Epithelial cell of proximal tubule (primary cell): ENCODE data around the gene GDNF. TPM values are rescaled to one million over a fixed set of nuclear protein-coding genes. Genes with fewer than 3 reads are reported as not detected.
A peak's percentile ranks its signal among the peaks of the same experiment; 100 is the strongest.

Source experiments
- DNase-seq: peaks from one replicate; pipeline ENCODE4 v3.0.0-alpha.2; 2011; ENCODE audit warnings: low read depth
- H3K4me3 ChIP-seq: 2 replicates; pipeline ENCODE4 v1.5.1; 2011; ENCODE audit warnings: low read depth, mild to moderate bottlenecking, low read length
- CTCF ChIP-seq: conservative IDR thresholded peaks from 2 replicates; pipeline ENCODE4 v1.5.1; 2012; ENCODE audit warnings: low read depth, mild to moderate bottlenecking, low read length
- total RNA-seq: library from RNA; depleted of rRNA; stranded (reverse); fragments of >200 nt; gene quantifications from 2 replicates; pipeline ENCODE4 v1.2.3, GENCODE V29; 2015

Gene GDNF
- total RNA-seq, 1 donor from 2014 or later: 0.23 TPM

DNA sequence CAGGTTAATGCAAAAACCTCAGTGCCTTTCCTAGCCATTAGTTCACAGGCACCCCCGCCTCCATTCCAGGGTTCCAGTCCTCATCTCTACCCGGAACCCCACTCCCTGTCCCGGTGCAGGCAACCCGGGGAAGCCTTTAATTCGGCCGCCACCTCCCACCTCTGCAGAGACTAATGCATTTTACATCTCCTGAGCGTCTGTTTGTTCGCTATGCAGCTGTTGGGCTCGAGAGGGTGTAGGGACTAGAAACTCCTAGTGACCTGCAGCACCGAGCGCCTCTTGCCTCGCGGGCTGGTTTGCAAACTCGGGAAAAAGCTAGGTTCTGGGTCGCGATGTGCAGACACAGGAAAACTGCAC is 3.6 kb downstream of the GDNF start:
- no peak for TF ChIP-seq CTCF
- peak overlapping the region; percentile 51 for H3K4me3 ChIP-seq
- no peak for DNase-seq

DNA sequence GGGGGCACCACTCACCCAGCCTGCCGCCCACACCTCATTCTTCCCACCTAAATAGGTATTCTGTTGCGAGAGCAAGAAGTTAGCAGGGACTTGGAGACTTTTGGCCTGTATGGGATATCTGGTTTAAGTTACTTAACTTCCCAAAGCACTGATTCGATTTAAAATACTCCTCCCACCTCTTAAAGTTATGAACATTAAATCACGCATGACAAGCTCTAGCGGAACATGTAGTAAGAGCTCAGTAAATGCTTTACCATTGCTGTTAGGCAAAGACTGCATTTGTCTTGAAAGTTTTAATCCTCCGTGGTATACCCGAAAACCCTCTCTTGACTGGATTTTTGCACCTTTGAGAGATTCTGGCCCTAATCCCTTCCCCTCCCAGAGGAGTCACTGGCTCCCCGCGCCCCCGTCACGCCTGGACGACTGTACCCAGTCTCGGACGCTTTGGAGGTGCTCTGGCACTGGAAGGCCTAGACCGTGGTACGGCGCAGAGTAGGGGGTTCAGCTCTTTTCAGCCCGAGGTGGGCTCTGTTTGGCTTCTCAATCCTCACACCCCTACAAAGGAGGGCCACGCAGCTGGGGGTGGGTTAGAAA is 4.4 kb downstream of the GDNF start:
- no peak for TF ChIP-seq CTCF
- no peak for DNase-seq
- H3K4me3 ChIP-seq: no peak overlapping the region

- no peak for TF ChIP-seq CTCF
- no peak for DNase-seq
- no peak overlapping the region for H3K4me3 ChIP-seq
Observed at GRCh38 chr5:37834542-37835379, 5.1 kb downstream of the GDNF start.

DNA sequence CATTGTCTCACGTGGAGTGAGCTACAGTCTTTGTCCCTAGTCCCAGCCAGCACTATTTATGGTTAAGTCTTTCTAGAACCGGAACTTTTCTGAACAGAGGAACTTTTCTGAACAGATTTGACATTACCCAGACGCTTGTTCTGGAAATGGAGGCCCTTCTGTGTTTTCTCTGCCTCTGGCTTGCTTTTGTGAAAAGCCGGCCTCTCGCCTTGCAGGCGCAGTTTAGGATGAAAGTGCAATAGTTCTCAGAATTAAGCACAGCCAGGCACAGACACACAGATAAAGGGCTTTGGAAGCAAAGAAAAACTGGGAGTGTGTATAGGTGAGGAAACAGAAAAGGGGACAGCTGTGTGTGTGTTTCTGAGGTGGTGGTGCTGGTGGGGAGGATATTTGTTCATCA is 5.9 kb downstream of the GDNF start:
- no peak for TF ChIP-seq CTCF
- no peak overlapping the region for H3K4me3 ChIP-seq
- no peak for DNase-seq

- no peak for TF ChIP-seq CTCF
- no peak overlapping the region for H3K4me3 ChIP-seq
- DNase-seq: no peak
Observed at GRCh38 chr5:37831821-37832534, 7.9 kb downstream of the GDNF start.

- no peak for TF ChIP-seq CTCF
- DNase-seq: no peak
- no peak overlapping the region for H3K4me3 ChIP-seq
Observed at GRCh38 chr5:37830348-37830747, 9.5 kb downstream of the GDNF start.
